DOHH2 (cell line): Measurements from ENCODE around the gene ABLIM2.

Source experiments
- H3F3A ChIP-seq: fragments of 200-600 bp; sonication (generic), shearing (Covaris generic); 2 replicates; pipeline ENCODE4 v1.6.0; 2016; ENCODE audit warnings: antibody characterized with exemption, mild to moderate bottlenecking; ENCODE audit not compliant: control insufficient read depth, insufficient read depth
- H3K27ac ChIP-seq: fragments of 200-600 bp; sonication (generic); 2 replicates; pipeline ENCODE4 v1.5.1; 2014; ENCODE audit warnings: low read depth, mild to moderate bottlenecking, low read length, moderate library complexity
- H3K27me3 ChIP-seq: fragments of 200-600 bp; sonication (generic); 2 replicates; pipeline ENCODE4 v1.6.1; 2014; ENCODE audit warnings: mild to moderate bottlenecking, low read length, mixed read lengths; ENCODE audit not compliant: control insufficient read depth
- H3K36me3 ChIP-seq: fragments of 200-600 bp; sonication (generic); 2 replicates; pipeline ENCODE4 v1.6.1; 2014; ENCODE audit warnings: mild to moderate bottlenecking, low read length, moderate library complexity, mixed read lengths; ENCODE audit not compliant: control insufficient read depth
- H3K4me1 ChIP-seq: fragments of 200-600 bp; sonication (generic); 2 replicates; pipeline ENCODE4 v1.6.1; 2014; ENCODE audit warnings: mild to moderate bottlenecking, low read length, mixed read lengths; ENCODE audit not compliant: control insufficient read depth
- H3K4me2 ChIP-seq: fragments of 200-600 bp; sonication (generic); 2 replicates; pipeline ENCODE4 v1.6.0; 2014; ENCODE audit warnings: mild to moderate bottlenecking, low read length, moderate library complexity
- H3K4me3 ChIP-seq: fragments of 200-600 bp; sonication (generic); 2 replicates; pipeline ENCODE4 v1.5.1; 2014; ENCODE audit warnings: mild to moderate bottlenecking, low read length, mixed read lengths
- H3K79me2 ChIP-seq: fragments of 200-600 bp; sonication (generic); 2 replicates; pipeline ENCODE4 v1.6.1; 2014; ENCODE audit warnings: mild to moderate bottlenecking, low read length, mixed read lengths; ENCODE audit not compliant: control insufficient read depth
- H3K9me2 ChIP-seq: fragments of 200-600 bp; sonication (generic); replicated peaks from 2 replicates; pipeline ENCODE4 v1.6.1; 2014; ENCODE audit warnings: mild to moderate bottlenecking, low read length, mixed read lengths; ENCODE audit not compliant: control insufficient read depth
- H3K9me3 ChIP-seq: fragments of 200-600 bp; sonication (generic); 2 replicates; pipeline ENCODE4 v1.6.1; 2014; ENCODE audit warnings: antibody characterized with exemption, low read length, mixed read lengths; ENCODE audit not compliant: control insufficient read depth, insufficient read depth
- H4K20me1 ChIP-seq: fragments of 200-600 bp; sonication (generic); 2 replicates; pipeline ENCODE4 v1.6.0; 2014; ENCODE audit warnings: low read depth, mild to moderate bottlenecking, antibody characterized with exemption, low read length, moderate library complexity; ENCODE audit not compliant: control insufficient read depth, insufficient read depth
- CTCF ChIP-seq: fragments of 200-600 bp; sonication (generic); IDR thresholded peaks from one replicate; pipeline ENCODE4 v1.5.1; 2014; ENCODE audit warnings: antibody characterized with exemption, mild to moderate bottlenecking, low read depth, low read length; ENCODE audit not compliant: poor library complexity, severe bottlenecking
- EZH2phosphoT487 ChIP-seq: fragments of 200-600 bp; sonication (generic); IDR thresholded peaks from 2 replicates; pipeline ENCODE4 v1.6.1; 2017; ENCODE audit warnings: borderline replicate concordance, mild to moderate bottlenecking, antibody characterized with exemption, low read length, moderate library complexity, mixed read lengths

ABLIM2 gene

GRCh38 chr4:8026453-8026852 is 132.2 kb downstream of the ABLIM2 start:
- Histone ChIP-seq H3K79me2 (no peaks in the 10 kb centered on the region), H3F3A (no peaks in the 10 kb centered on the region), H3K4me3 (no peak overlapping the region), H3K9me3 (no peaks in the 10 kb centered on the region), H3K27me3 (no peaks in the 10 kb centered on the region), H3K4me1 (no peaks in the 10 kb centered on the region), H4K20me1 (no peaks in the 10 kb centered on the region), H3K9me2 (no peaks in the 10 kb centered on the region), H3K4me2 (no peak overlapping the region), H3K27ac (no peak overlapping the region), H3K36me3 (no peaks in the 10 kb centered on the region)
- no peak for TF ChIP-seq EZH2phosphoT487
- TF ChIP-seq CTCF: no peak

GRCh38 chr4:8025668-8026067 is 132.9 kb downstream of the ABLIM2 start:
- Histone ChIP-seq H3F3A (no peaks in the 10 kb centered on the region), H3K27me3 (no peaks in the 10 kb centered on the region), H3K4me1 (no peaks in the 10 kb centered on the region), H3K9me3 (no peaks in the 10 kb centered on the region), H3K4me2 (no peak overlapping the region), H3K36me3 (no peaks in the 10 kb centered on the region), H3K79me2 (no peaks in the 10 kb centered on the region), H4K20me1 (no peaks in the 10 kb centered on the region), H3K27ac (no peak overlapping the region), H3K4me3 (no peak overlapping the region), H3K9me2 (no peaks in the 10 kb centered on the region)
- TF ChIP-seq CTCF (no peak), EZH2phosphoT487 (no peak)

GRCh38 chr4:8024073-8024786 is 134.4 kb downstream of the ABLIM2 start:
- Histone ChIP-seq H3F3A (no peaks in the 10 kb centered on the region), H3K79me2 (no peaks in the 10 kb centered on the region), H3K36me3 (no peaks in the 10 kb centered on the region), H3K4me2 (no peak overlapping the region), H3K27me3 (no peaks in the 10 kb centered on the region), H3K4me3 (no peak overlapping the region), H3K9me2 (no peaks in the 10 kb centered on the region), H3K4me1 (no peaks in the 10 kb centered on the region), H4K20me1 (no peaks in the 10 kb centered on the region), H3K27ac (no peak overlapping the region), H3K9me3 (no peaks in the 10 kb centered on the region)
- TF ChIP-seq CTCF: no peak
- no peak for TF ChIP-seq EZH2phosphoT487
